NCI-H82 treated with DMSO at 0.1 percent for 48 hours (cell line): Measurements from ENCODE around the gene ESRRB.

ENCODE experiments used
- DNase-seq: peaks from one replicate; lab custom pipeline; 2025; ENCODE audit not compliant: unreplicated experiment; lab: John Stamatoyannopoulos, UW

ESRRB gene

DNA sequence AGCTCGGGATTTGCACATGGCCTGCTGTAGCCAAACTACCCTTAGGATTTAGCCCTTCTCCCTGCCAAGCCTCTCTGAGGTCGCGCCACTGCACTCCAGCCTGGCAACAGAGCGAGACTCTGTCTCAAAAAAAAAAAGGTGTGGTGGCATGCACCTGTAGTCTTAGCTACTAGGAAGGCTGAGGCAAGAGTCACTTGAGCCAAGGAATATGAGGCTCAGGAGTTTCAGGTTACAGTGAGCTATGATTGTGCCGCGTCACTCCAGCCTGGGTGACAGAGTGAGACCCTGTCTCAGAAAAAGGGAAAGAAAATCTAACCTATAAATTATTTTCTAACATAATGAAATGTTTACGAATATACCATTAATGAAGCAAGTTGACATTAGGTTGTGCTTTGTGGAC, 29.7 kb downstream of the ESRRB start:
- DNase-seq, result no peak

DNA sequence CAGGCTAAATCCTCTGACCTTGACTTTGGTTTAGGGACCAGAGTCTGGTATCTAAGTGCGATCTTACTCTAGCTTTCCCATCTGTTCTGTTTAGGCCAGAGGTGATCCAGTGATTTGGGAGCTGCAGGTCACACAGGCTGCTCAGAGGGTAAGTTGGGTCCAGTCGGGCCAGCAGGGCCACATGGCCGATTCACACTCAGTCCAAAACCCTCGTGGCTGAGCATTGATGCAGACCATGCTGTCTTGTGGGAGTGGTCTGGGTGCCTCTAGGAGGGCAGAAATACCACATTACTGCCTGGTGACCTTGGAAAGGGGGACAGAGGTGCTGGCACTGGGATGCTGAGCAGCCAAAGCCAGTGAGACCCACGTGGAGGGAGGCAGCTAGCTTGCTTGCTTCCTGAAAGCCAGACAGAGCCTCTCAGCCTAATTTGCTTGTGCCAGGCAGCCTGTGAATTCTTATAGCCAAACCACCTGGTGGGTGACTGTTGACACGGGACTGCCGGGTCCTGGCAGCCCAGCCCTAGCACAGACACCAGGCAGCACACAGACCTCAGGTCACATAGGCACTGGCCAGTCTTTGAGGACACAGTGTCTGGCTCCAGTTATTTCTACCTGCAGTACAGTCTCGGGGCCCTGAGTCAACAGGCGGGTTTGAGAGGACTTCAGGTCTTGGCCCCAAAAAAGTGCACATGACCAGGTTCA, 31.7 kb downstream of the ESRRB start:
- DNase-seq, result no peak

DNA sequence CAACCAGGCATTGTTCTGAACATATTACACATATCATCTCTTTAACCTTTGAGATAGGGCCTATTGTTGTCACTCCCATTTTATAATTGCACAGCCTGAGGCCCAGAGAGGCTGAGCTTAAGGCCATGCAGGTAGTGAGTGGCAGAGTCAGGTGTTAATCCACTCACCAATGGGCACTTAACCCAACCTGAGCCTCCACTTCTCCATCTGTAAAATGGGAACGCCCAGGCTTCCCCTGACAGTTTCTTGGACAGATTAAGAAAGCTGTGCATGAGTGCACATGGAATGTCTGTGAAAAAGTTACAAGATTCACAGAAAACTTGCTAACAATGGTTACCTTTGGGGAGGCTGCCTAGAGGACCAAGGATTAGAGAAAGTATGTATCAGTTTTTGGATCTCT, 32.9 kb downstream of the ESRRB start:
- no peak for DNase-seq

DNA sequence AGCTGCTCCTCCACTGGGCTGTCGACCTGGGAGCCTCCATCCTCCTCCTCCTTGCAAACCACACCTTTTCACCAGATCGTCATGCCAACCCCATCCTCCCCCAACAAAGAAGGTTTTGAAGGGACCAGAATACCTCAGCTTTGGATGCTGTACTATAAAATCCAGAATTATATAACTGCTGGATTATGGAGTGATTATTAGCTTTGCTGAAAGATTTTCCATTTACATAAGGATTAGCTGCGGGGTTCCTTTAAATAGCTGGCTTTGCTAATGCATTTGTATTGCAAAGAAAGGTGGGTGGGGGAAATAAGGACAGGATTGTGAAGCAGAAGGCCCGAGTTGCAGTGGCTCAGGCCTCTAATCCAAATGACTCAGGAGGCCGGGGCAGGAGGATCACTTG, 36.6 kb downstream of the ESRRB start:
- DNase-seq, result no peak

DNA sequence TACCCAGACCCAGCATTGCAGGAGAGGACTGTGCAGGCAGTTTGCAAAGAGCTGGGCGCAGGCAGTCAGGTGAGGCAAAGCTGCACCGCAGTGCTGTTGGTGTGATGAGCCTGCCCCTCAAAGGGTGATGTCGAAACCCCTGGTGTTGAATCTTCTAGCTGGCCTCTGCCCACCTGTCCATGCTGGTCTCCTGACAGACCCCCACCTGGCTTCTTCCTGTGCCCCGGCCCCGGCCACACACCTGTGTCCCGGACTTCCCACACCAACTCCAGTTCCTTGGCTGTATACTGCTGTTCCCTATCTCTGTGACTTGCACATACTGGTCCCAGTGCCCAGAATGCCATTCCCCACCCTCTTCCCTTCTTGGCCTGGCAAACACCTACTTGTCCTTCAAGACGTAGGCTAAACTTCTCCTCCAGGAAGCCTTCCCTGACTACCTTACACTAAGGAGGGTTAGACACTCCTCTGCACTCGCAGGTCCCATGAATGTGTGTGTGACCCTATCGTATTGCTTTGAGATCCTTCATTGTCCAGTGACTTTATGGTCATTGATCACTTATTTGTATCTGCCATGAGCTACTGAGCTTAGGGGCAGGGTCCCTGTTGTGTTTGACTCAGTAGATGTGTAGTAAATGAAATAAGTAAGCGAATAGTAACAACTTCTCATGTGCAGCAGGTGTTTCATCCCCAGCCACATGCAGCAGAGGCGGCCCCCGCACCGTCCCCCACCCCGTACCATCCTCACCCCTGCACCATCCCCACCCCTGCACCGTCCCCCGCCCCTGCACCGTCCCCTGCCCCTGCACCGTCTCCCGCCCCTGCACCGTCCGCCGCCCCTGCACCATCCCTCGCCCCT, 37.4 kb downstream of the ESRRB start:
- DNase-seq, result no peak

DNA sequence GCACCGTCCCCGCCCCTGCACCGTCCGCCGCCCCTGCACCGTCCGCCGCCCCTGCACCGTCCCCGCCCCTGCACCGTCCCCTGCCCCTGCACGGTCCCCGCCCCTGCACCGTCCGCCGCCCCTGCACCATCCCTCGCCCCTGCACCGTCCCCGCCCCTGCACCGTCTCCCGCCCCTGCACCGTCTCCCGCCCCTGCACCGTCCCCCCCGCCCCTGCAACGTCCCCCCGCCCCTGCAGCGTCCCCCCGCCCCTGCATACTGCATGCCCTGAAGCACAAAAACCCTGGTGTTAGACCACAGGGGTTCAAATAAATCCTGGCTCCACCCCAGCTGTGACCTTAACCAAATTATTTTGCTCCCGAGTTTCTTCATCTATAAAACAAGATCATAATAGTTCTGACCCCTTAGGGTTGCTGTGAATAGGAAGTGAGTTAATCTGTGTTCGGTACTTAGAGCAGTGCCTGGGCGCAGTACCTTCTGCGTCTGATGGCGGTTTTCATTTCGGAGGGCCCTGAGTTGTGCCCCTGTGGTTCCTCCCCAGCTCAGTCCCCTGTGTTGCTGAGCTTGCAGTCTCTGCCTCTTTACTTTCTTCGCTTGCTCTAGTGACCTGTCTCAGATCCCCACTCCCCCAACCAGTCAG, 38.1 kb downstream of the ESRRB start:
- no peak for DNase-seq

DNA sequence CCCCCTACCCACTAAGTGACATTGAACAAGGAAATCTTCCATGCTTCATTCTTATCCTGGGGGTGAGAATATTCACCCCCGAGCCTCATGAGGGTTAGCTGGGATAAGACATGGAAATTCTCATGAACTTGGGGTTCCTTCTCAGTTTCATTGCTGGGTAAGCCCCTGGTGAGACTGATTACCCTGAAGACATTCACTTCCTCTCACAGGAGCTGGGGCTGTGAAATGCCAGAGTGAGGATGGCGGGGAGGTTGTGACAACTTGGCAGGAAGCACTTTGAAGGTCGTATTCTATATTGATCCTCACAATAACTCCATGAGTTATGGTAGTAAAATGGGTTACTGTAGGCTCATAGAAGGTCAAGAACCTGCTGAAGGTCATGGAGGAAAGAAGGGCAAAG, 43.5 kb downstream of the ESRRB start:
- no peak for DNase-seq

DNA sequence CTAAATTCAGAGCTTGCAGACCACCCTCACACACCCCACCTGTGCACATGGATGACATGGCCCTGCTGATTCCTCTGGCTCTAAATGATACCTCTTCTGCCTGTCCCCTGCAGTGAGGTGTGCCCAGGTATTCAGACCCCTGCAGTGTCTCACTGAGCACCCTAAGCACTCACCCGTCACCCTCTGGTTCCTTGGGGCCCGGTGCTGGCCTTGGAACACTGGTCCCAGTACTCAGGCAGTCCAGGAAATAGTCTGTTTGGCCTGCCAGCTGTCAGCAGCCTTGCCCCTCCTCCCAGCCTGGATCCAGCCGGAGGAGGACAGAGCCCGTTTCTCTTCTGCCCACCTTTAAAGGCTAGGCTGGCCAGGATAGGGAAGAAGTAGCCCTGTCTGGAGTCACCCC, 44.9 kb downstream of the ESRRB start:
- DNase-seq, result no peak

DNA sequence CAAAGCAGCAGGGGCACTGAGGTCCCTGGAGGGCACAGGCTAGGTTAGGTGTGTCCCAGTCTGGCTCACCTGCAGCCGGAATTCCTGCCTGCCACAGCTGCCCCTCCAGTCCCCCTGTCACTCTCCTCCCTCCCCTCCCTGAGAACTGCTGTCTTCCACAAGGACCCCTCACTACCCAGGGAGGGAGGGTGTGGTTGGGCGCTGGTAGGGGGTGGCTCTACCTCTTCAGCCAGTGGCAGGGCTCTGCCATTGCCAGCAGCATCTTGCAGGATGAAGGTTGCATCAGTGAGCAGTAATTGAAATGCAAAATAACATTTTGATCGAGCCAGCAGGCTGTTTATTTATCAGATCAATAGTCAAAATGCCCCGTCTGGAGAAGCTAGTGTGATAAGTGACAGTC, 45.7 kb downstream of the ESRRB start:
- no peak for DNase-seq

DNA sequence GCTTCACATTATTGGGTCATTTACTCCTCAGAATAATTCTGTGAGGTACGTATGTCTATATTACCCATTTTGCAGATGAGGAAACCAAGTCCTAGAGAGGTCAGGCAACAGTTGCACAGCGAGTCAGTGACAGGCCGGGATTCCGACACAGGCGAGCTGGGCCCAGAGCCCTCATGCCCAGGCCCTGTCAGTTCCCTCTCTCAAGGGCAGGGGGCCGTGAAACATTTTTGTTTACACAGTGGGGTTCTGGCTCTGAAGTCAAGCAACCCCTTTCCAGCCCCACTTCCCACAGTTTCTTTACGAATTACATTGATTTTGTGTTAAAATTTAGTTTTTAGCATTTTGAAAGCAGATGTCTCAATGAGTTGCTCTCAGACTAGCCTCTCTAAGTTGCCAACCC, 46.7 kb downstream of the ESRRB start:
- no peak for DNase-seq

DNA sequence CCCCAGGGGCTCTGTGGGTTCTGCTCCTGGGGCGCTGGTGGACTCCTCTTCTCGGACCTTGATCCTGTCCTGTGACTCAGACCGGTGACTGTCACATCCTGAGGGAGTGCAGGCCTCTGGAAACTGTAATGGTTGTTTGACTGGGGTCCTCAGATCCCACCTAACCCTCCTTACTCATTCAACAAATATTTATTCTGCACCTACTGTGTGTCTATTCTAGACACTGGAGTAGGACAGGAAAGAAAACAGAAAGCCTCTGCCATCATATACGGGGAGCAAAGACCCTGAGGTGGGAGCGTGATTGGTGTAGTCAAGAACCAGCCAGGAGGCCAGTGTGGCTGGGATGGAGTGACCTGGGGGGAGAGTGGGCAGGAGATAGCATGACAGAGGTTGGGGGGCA, 47.6 kb downstream of the ESRRB start:
- no peak for DNase-seq

DNA sequence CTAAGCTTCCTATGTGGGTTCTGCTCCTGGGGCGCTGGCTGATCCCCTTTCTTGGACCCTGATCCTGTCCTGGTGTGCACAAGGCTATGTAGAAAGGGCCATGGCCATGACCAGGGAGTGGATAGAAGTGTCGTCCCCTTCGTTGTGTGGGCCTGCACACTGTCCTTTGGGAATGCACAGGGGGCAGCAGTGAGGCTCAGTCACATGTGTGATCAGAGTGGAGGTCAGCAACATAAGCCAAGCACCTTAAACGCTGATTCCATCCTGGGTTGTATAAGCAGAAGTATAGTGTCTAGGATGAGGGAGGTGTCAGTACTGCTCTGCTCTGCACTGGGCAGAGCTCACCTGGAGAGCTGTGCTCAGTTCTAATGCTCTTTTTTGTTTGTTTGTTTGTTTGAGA, 48.4 kb downstream of the ESRRB start:
- no peak for DNase-seq

DNA sequence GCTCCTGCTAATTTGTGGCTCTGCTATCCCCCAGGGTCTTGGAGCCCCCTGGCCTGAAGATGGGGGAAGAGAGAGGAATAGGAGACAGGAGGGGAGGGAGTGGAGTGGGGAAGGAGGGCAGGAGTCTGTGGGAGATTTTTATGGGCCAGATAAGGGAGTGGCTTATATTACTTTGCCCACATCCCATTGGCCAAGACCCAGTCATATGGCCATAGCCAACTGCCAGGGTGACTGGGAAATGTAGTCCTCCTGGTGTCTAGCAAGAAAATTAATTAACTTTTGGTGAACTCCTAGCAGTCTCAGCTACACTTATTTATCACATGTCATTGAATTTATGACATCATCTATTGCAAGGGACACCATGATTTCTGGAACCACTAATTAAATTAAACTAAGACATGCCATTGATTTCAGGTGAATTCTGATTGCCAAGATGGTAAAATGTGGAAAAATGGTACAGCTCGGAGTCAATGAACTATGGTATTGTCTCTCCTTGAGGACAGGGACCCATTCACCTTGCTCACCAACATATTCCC, 50.3 kb downstream of the ESRRB start:
- no peak for DNase-seq

DNA sequence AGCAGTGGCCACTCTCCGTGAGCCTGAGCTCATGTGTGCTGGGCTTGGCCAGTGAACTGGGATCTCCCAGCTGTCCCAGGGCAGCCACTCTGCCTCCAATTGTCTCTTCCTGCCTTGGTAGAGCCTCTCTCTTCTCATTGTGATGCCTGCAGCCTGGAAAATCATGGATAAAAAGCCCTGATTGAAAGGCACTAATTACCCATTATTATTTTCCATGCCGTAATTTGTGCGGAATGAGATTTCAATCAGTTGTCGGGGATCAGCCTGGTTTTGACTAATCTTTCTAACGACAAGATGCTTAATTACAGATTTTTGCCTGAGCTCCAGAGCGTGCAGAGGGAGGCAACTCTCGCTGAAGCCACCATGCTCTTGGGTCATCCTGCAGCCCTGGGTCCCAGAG, 52.7 kb downstream of the ESRRB start:
- DNase-seq, result no peak

DNA sequence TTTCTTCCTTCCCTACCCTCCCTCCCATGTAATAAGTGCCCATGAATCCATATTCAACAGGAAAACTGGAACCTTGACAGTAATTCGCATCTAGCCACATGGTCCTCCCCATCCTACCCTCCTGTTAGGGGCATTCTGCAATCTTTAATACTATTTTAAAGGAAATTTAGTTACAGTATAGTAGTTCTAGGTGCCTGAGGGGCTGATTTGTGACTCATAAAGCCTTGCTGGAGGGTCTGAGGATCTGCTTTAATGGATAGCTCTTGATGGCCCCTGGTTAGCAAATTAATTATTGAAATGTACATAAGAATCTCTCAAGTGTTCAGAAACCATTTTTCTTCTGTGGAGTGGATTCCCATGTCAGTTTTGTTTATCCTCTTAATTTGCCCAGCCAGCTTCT, 54.1 kb downstream of the ESRRB start:
- no peak for DNase-seq

DNA sequence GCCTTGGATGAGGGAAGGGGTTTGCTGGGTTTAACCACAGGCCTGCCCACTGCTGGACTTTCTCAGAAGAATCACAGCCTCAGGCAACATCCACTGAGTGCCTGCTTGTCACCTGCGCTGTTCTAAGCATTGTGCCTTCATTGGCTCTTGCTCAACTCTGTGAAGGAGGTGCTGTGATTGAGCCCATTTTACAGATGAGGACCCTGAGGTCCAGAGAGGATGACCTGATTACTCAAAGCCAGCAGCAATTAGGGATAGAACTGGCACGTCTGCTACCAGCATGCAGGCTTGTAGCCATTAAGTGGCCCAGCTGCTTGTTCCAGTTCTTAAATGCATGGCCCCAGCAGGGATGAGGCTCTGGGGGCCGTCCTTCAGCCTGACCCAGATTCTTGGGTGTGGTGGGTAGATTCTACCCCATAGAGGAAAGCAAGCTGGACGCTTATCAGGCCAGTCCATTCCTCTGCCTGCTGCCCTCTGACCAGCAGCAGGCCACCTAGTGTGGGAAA, 54.6 kb downstream of the ESRRB start:
- DNase-seq, result no peak

DNA sequence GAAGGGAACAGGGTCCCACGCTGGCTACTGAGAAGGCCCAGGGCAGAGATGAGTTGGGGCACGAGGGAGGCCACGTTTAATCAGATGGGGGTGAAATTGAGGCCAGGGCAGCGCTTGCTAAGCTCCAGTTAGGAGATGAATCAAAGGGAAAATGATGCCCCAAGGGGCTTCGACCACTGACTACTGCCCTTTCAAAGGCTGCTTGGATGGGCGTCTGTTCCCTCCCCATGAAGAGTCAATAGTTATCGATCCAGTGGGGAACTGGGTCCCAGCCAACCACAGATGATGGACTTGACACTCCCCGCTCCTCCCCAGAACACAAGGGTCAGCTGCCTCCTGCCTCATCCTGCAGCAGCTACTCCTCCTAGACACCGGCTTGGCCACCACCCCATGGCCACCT, 55.6 kb downstream of the ESRRB start:
- no peak for DNase-seq

DNA sequence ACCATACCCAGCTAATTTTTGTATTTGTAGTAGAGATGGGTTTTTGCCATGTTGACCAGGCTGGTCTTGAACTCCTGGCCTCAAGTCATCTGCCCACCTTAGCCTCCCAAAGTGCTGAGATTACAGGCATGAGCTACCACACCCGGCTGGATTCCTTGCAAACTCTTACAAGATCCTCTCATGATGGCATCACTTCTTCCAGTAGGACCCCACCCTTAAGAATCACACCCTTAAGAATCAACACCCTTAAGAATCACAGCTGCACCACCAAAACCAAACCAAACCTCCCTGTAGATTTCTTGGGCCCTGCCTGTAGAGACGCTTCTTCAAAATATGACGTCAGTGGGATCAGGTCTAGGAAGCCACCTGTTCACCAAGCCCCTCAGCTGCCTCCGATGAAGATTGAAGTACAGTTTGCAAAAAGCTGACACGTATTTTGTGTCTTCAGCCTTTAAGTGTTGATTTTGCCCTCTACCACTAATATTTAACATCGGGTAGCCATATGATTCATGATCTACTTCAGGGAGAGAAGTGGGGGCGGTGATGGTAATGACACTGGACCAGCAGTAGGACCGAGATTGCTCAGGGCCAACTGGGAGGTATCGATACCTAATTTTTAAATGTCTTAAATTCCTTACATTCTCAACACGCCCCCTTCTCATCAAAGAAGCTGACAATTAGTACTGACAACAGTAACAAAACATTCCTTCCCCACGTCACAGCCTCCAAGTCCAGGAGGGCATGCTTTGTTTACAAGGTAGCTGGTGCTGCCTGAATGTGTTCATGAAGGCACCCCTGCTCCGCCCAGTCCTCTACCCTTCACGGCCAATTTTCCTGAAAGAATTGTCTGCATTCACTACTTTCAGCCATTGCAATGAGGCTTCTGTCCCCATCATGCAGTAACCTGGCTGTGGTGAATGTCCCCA, 57.2 kb downstream of the ESRRB start:
- DNase-seq, result no peak

DNA sequence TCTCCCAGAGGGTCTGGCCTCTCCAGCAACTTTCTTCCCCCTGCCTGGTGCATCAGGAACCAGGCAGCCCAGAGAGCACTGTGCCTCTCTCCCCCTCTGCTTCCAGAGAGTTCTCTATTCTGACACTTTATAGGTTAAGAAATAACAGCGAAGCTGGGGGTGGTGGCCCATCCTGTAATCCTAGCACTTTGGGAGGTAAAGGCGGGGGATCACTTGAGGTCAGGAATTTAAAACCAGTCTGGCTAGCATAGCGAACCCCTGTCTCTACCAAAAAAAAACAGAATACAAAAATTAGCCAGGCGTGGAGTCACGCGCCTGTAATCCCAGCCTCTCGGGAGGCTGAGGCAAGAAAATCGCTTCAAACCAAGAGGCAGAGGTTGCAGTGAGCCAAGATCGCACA, 58.3 kb downstream of the ESRRB start:
- no peak for DNase-seq

DNA sequence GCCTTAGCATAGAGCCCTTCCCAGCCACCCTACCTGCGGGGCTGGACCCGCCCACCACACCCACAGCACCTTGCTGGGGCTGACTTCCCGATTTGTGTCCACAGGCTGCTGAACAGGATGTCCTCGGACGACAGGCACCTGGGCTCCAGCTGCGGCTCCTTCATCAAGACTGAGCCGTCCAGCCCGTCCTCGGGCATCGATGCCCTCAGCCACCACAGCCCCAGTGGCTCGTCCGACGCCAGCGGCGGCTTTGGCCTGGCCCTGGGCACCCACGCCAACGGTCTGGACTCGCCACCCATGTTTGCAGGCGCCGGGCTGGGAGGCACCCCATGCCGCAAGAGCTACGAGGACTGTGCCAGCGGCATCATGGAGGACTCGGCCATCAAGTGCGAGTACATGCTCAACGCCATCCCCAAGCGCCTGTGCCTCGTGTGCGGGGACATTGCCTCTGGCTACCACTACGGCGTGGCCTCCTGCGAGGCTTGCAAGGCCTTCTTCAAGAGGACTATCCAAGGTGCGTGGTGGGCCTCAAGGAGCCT, 63.4 kb downstream of the ESRRB start:
- no peak for DNase-seq
